NCI-H526 (cell line): ENCODE measurements around the gene SERPINB6.
"Not testable (repeated sequence)": the region's sequence is repeated elsewhere in the genome, so short reads cannot be mapped to it uniquely, and the experiment has no call there.

Source experiments
- DNase-seq, 2 experiments: peaks; one replicate each; lab custom pipeline; 2025; lab: John Stamatoyannopoulos, UW

SERPINB6 gene

DNA sequence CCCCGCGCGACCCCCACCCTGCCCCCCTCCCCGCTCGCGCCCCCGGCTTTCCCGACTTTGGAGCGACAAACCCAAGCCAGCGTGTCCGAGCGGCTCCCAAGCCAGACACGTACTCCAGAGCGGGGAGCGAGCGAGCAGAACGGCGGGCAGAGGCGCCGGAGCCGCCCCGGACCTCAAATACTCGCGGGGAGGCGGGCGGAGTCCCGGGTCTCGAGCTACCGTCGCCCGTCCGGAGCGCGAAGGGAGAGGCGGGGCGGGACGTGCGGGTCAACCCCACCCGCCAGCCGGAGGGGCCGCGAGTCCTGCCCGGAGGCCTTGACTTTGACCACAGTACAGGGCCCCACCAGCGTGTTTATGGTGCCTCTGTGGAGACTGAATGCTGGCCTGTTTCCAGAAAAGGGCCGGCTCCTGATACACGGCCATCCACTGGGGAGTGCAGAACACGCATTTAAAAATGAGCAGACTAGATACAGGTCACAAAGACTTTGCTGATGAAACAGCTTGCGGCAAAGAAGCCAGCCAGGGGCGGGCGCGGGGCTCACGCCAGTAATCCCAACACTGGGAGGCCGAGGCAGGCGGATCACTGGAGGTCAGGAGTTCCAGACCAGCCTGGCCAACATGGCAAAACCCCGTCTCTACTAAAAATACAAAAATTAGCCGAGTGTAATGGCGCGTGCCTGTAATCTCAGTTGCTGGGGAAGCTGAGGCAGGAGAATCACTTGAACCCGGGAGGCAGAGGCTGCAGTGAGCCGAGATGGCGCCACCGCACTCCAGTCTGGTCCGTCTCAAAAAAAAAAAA, at the start of gene SERPINB6:
SERPINB6 (minus strand) TSS at position 148 of the 799 bp plus-strand sequence. CDS start 12,235 bp downstream, outside the sequence.
- DNase-seq: peak; percentile 12 to 72

DNA sequence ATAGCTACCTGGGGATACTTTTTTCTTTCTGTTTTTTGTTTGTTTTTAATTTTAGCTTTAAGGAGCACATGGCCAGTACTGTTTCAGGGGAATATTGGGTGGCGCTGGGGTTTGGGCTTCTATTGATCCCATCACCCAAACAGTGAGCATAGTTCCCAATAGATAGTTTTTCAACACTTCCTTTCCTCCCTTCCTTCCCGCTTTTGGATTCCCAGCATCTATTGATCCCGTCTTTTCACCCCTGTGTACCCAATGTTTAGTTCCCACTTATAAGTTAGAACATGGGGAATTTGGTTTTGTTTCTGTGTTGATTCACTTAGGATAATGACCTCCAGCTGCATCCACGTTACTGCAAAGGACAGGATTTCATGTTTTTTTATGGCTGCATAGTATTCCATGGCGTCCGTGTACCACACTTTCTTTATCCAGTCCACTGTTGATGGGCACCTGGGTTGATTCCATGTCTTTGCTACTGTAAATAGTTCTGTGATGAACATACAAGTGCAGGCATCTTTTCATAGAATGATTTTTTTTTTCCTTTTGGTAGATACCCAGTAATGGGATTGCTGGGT, 48.5 kb upstream of the SERPINB6 start:
- DNase-seq: no peak

DNA sequence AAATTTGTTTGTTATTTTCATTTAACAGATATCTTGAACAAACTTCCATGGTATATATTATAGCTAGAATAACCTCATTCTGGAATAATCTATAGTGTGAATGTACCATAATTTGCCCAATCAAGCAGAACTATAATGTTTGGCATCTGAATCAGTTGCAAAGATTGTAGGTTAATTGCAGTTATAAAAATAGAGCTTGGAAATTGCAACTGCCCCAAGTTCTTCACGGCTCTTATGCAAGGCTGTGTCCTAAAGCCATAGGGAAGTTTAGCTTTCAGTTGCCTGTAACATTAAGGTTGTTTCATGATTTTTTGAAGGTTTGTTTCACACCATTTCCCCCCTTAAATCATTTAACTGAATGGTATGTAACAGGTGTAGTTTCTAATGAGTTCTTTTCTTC, 47.7 kb upstream of the SERPINB6 start:
- DNase-seq: no peak

DNA sequence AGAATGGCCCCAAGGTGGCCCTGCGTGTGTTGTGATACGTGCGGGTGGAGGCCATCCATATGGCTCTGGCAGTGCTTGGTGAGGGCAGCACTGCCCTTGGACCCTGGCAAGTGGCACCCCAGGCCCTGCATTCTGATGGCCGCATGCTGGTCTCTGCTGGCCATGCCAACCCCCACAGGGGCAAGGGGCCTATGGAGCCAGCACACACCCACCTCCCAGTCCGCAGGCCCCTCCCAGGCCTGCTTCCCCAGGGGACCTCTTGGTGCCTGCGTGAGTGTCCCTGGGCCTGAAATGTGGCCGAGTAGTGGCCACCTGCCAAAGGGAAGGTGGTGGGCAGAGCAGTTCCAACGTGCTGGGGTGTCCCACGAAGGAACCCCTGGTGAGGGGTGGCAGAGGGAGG, 45.9 kb upstream of the SERPINB6 start:
- no peak for DNase-seq

DNA sequence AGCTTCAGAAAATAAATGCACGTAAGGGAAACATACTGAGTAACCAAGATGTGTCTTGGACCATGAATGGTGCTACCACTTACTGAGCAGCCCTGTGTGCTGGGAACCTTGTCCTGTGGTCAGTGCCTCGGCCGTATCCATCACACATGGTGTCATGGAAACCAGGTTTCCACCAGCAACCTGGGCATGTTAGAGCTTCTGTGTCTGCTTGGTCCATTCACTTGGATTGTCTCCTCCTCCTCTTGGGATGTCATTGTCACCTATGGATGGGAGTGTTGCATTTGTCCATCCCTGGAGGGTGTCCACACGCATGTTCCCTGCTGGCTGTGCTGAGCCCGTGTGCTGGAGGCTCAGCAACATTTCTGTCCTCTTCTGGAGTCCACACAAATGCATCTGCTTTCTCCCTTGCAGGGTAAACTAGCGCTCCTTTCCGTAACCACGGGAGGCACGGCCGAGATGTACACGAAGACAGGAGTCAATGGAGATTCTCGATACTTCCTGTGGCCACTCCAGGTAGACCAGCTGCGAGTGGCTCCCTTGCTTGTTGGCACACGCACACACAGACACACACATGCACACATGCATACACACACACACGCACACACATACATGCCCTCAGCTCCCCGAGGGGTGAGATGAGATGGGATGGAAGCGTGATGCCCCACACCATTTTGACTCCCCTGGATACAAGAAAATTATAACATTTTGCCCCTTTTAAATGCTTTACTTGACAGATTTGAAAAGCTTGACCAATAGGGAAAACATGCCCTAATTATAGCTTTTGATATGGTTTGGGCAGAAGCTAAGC, 45.3 kb upstream of the SERPINB6 start:
- no peak for DNase-seq

DNA sequence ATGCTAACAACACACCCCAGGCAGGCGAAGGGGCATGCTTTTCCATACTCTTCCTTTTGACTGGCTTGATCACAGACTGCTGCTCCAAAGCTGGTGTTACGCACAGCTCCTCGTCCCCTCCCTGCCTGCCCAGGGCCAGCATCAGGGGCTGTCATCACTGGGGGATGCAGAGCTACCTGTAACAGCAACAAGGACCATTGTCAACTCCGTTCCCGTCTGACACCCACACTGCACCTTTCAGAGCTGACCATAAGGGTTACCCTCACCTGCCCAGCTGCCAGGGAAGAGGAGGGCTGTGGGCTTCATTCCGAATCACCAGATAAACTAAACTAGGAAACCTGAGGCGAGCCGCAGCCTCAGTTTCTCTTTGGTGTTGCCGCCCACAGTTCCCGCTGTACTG, 43.8 kb upstream of the SERPINB6 start:
- DNase-seq: no peak

DNA sequence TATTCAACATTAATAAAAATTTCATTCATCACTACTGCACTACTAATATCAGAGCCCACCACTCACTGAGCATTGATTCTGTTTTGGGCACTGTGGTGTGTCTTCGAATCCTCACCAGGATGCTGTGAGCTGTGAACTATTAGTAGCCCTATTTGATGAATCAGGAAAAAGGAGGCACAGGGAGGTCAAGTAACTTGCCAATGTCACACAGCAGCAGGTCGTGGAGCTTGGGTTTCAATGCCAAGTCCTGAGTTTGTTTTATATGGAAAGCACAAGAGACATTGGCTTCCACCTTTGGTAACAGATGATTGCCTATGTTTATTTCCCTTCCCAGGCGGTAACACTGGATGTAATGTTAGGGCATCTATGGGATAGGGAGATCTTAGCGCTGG, 43.3 kb upstream of the SERPINB6 start:
- DNase-seq: no peak

DNA sequence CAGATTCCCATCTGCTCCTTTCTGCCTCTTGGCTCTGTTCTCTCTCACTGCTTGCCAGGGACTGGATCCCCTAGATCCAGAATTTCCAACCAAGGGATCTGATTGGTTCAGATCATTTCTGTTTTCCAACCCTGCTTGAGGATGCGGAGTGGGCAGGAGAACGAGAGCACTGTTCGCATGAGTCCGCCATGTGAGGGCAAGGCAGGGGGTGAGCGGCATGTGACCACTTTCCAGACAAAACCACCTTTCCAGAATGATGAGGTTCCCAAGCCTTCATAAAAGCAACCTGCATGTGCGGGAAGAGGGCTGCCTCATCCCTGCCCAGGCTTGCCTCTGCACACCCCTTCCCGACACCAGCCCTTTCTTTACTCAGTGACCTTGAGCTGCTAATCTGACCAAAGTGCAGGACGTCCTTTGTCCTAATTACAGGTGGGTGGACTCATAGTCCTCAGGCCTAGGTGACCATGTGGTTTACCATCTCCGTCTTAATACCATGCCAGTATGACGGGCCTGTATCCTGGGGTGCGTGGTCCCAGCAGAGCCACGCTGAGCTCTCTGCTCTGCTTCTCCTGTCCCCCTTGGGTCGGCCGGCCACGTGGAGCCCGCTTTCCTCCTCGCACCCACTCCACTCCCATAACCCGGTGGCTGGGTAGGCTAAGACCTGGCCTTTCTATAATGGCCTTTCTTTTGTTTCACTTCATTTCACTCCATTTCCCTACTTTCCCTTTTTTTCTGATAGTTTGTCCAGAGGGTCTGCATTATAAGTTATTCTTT, 42.7 kb upstream of the SERPINB6 start:
- no peak for DNase-seq

DNA sequence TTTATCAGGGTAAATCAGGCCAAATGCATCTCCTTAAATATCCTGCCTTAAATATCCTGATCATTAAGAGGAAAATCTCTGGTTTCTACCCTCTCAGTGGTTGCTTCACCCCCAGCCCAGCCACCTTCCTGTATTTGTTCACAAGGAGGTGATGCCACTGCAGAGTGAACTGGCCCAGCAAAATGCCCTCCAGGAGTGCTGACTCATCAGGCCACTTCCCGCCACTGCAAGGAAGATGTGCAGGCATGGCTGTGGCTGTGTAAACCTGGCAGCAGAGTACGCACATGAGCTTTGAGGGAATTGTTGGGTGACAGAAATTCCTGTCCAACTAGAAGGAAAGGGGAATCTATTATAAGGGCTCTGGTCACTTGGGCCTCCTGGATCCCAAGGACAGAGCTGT, 42.1 kb upstream of the SERPINB6 start:
- no peak for DNase-seq

DNA sequence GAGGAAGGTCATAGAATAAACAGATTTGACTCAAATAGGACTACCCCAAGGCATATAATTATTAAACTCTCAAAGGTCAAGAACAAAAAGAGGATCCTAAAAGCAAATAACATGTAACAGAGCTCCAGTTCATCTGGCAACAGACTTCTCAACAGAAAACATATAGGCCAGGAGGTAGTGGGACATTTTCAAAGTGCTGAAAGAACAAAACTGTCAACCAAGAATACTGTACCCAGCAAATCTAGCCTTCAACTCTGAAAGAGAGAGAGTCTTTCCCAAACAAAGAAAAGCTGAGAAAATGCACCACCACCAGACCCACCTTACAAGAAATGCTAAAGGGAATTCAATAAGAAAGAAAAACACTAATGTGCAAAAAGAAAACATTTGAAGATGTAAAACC, 40.2 kb upstream of the SERPINB6 start:
- DNase-seq: no peak

DNA sequence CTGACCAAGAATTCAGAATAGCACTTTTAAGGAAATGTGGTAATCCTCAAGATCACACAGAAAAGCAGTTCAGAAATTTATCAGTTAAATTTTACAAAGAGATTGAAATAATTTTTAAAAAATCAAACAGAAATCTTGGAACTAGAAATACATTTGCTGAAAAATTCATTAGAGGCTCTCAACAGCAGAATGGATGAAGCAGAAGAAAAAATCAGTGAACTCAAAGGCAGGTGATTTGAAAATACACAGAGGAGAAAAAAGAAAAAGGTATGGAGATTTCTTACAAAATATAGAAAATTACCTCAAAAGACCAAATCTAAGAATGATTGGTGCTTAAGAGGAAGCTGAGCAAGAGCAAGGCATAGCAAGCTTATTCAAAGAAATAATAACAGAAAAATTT, 39.8 kb upstream of the SERPINB6 start:
- DNase-seq: no peak

DNA sequence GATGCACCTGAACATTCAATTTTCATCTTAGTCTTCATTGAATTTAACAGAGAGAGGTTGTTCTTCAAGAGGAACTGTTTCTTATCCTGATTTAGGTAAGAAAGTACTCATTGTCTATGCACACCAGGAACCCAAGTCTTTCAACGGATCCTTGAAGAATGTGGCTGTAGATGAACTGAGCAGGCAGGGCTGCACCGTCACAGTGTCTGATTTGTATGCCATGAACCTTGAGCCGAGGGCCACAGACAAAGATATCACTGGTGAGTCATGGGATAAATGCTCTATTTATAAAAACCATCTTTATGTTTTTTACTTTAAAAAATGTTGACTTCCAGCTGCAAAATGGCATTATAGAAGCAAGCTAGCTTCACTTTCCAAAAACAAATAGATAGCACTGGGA, 38.6 kb upstream of the SERPINB6 start:
- DNase-seq: no peak

DNA sequence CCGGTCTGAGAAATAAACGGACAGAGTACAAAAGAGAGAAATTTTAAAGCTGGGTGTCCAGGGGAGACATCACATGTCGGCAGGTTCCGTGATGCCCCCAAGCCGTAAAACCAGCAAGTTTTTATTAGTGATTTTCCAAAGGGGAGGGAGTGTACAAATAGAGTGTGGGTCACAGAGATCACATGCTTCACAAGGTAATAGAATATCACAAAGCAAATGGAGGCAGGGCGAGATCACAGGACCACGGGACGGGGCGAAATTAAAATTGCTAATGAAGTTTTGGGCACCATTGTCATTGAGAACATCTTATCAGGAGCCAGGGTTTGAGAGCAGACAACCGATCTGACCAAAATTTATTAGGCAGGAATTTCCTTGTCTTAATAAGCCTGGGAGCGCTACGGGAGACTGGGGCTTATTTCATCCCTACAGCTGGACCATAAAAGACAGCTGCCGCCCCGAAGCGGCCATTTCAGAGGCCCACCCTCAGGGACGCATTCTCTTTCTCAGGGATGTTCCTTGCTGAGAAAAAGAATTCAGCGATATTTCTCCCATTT, 37.4 kb upstream of the SERPINB6 start:
- DNase-seq: not testable (repeated sequence)

DNA sequence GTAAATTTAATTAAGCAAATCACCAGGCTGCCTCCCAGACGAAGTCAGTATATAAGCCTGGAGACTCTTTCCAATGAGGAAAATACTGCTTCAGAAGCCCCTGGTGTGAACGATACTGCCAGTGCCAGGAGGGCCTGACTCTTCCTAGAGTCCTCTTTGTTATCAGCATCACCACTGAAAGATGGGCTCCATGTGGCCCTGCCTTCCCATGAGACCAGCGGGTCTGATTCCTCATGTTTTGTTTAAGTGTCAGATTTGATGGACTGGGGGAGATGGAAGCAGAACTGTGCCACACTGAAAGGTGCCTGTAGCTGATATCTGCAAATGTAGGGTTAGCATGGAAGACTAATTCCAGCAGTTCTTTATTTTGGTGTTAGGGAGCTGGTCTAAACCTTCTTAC, 36.2 kb upstream of the SERPINB6 start:
- DNase-seq: no peak

DNA sequence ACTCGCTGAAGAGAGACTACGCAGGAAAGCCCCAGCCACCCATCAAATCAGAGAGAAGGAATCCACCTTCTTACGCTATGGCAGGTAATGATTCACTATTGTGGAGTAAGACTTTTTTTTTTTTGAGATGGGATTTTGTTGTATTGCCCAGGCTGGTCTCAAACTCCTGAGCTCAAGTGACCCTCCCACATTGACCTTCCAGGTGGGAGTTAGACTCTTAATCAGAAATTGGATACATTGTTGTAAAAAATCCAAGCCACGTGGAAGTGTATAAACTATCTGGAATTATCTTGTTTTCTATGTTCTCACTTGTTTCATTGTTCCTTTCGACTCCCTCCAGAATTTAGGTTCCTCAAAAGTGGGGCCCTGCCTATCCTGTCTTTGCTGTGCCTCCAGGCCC, 35.1 kb upstream of the SERPINB6 start:
- DNase-seq: no peak

DNA sequence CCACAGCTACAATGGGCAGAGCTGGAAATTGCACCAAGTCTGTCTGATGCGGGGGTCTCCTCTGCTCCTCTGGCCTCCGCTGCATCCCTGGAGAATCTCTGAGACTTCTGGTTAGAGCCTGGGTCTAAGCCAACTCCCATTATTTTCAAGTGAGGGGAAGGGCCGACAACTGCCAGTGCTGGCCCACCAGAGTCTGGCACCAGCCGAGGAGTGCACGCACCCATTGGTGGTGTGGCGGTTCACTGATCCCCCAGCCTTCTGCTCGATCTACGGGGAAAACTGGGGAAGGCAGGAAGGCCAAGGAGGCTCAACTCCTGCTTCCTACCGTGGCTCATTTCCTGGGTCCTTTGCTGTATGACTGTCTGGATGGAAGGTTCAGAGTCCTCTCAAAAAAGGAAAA, 34.5 kb upstream of the SERPINB6 start:
- no peak for DNase-seq

DNA sequence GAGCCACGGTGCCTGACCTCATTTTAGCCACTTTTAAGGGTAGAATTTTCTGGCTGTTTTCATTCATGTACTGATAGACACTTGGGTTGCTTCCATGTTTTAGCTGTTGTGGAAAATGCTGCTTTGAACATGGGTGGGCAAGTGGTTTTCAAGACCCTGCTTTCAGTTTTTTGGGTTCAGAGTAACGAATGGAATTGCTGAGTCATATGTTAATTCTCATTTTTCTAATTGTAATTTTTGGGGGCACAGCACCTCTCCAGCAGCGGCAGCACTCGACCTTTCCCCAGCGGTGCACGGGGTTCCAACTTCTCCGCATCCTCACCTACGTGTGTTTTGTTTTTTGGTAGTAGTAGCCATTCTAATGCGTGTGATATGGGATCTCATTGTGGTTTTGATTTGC, 33.7 kb upstream of the SERPINB6 start:
- DNase-seq: no peak

DNA sequence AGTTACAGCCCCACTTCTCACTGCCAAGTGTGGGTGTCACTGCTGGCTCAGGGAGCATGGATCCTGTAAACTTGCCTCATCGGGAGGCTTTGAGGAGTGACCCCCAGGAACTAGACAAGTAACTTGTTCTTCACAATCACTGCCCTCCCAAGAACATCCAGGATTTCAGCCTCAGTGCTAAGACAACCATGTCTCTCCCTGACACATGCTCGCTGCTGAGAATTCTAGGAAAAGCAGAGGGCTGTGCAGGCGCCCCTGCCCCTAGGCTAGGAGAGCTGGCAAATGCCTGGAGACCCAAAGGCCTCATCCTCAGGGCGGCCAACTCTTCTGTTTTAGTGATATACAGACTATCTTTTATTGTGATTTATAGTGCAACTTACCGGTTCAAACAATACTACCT, 31.9 kb upstream of the SERPINB6 start:
- not testable (repeated sequence) for DNase-seq

DNA sequence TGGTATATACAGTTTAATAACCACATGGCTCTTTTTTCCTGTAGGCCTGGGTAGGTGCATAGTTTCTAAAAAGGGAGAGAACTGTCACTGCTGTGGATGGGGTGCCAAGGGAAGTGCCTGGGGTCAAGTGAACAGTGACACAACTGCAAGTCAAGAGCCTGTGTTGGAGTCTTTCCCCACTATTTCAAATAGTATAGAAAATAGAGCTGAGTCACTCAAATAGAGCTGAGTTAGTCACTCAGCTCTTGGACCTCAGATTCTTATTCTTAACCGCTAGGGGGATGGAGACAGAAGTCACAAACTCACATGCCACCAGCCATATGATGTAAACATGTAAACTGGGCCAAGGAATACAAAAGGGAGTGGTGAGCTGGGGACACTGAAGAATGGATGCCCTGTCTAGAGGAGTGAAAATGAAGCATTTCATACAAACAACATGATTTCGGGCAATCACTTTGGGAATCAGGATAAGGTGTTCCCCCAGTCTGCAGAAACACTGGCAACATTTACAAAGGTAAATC, 30.5 kb upstream of the SERPINB6 start:
- DNase-seq: peak; percentile 35 to 56

DNA sequence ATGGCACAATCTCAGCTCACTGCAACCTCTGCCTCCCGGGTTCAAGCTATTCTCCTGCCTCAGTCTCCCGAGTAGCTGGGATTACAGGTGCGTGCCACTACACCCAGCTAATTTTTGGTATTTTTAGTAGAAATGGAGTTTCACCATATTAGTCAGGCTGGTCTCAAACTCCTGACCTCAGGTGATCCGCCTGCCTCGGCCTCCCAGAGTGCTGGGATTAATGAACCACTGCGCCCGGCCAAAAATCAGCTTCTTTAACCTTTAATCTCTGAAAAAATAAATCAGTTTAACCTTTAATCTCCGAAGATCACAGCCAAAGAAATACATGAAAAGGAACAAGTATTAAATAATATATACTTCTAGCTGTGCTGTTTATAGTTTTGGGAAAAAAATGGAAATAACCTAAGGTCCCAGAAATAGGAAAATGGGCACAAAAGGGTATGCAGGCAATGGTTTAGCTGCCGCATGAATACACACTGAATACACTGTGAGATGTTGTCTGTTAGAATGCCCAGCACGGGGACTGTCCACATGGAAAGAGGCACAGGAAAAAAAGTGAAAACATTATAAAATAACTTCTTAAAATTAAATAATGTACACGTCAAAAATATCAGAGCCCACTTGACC, 29.9 kb upstream of the SERPINB6 start:
- DNase-seq: no peak
